A673 (cell line): ENCODE measurements around the gene IMPDH1. TPM values are rescaled to one million over a fixed set of nuclear protein-coding genes. Genes with fewer than 3 reads are reported as not detected.

Experiments
- BruUV-seq: library from RNA; stranded (reverse); fragments of 400-500 nt; replicated peaks from 2 replicates; lab custom pipeline; 2021; lab: Mats Ljungman, UMichigan
- CTCF ChIA-PET: fragments of 300-600 bp; sonication (Branson Sonifier 250); formaldehyde crosslinking; loops from one replicate; lab custom pipeline; 2022; ENCODE audit warnings: antibody characterized with exemption; lab: Charles Lee
- POLR2A ChIA-PET: fragments of 300-600 bp; sonication (Branson Sonifier 250); formaldehyde crosslinking; loops from one replicate; lab custom pipeline; 2022; ENCODE audit warnings: antibody characterized with exemption; ENCODE audit not compliant: low non-redundant PET; lab: Charles Lee
- DNase-seq: peaks from one replicate; pipeline ENCODE4 v3.0.0-alpha.2; 2015; ENCODE audit warnings: low spot score
- H3K27ac ChIP-seq: fragments of 200-600 bp; sonication (generic); 2 replicates; pipeline ENCODE4 v1.5.1; 2016; ENCODE audit warnings: mixed run types, low read depth, mild to moderate bottlenecking, mixed read lengths, antibody characterized with exemption, low read length; ENCODE audit not compliant: poor library complexity, severe bottlenecking
- H3K27me3 ChIP-seq: fragments of 200-600 bp; sonication (generic); replicated peaks from 2 replicates; pipeline ENCODE4 v1.6.1; 2017; ENCODE audit warnings: mixed run types, low read depth, mild to moderate bottlenecking, mixed read lengths, antibody characterized with exemption, low read length; ENCODE audit not compliant: insufficient read depth, poor library complexity
- H3K36me3 ChIP-seq: fragments of 200-600 bp; sonication (generic); 2 replicates; pipeline ENCODE4 v1.6.1; 2016; ENCODE audit warnings: mixed run types, mild to moderate bottlenecking, mixed read lengths, antibody characterized with exemption, low read length; ENCODE audit not compliant: insufficient read depth, poor library complexity, severe bottlenecking
- H3K4me1 ChIP-seq: fragments of 200-600 bp; sonication (generic); 2 replicates; pipeline ENCODE4 v1.6.1; 2017; ENCODE audit warnings: mixed run types, mild to moderate bottlenecking, mixed read lengths, antibody characterized with exemption, low read length; ENCODE audit not compliant: insufficient read depth, poor library complexity, severe bottlenecking
- H3K4me3 ChIP-seq: fragments of 200-600 bp; sonication (generic); 2 replicates; pipeline ENCODE4 v1.5.1; 2016; ENCODE audit warnings: low read depth, mixed run types, mild to moderate bottlenecking, mixed read lengths, low read length; ENCODE audit not compliant: poor library complexity, severe bottlenecking
- H3K9me3 ChIP-seq: fragments of 200-600 bp; sonication (generic); 2 replicates; pipeline ENCODE4 v1.6.1; 2016; ENCODE audit warnings: mixed run types, low read depth, mild to moderate bottlenecking, mixed read lengths, antibody characterized with exemption, low read length; ENCODE audit not compliant: poor library complexity, severe bottlenecking
- EZH2 ChIP-seq: fragments of 200-600 bp; sonication (generic); IDR thresholded peaks from 2 replicates; pipeline ENCODE4 v1.6.1; 2017; ENCODE audit warnings: borderline replicate concordance, low read depth, mild to moderate bottlenecking, mixed read lengths, antibody characterized with exemption, low read length; ENCODE audit not compliant: poor library complexity, severe bottlenecking
- intact Hi-C: fragments of 100-400 bp; cut with micrococcal nuclease; formaldehyde crosslinking; loops from one replicate; pipeline ENCODE4 v1.10.0; 2022; ENCODE audit not compliant: unreplicated experiment
- total RNA-seq: library from RNA; stranded (reverse); gene quantifications from 2 replicates; pipeline ENCODE4 v1.2.3, GENCODE V29; 2021
- TF ChIP-seq, protein P1 (sequence below): fragments of 300-800, 200-600 bp; sonication (generic); conservative IDR thresholded peaks from 2 replicates; pipeline ENCODE4 v1.5.1; 2017; ENCODE audit warnings: low read depth, mild to moderate bottlenecking, antibody characterized with exemption, low read length, moderate library complexity, mixed read lengths

IMPDH1 gene
- total RNA-seq, 1 experiment from 2014 or later: 92.6 TPM

DNA sequence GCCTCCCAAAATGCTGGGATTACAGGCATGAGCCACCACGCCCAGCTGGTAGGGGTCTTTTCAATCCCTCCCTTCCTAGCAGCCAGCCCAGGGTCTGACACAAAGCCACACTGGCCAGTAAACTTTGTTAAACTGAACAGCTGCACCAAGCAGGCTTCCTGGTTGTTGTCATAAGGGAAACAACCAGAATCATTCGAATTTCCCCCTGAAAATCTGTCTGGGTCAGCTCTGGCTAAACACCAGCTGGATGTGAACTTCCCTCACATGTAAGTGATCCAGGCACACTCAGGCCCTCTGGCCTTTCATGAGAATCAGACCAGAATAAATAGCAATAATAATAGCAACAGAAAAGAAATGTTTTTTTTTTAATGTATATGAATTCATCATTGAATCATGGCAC lies 7.4 kb downstream of the IMPDH1 start:
- Histone ChIP-seq H3K27me3 (no peaks in the 10 kb centered on the region), H3K27ac (no peak overlapping the region), H3K9me3 (no peaks in the 10 kb centered on the region), H3K36me3 (peaks cover 40% of the 10 kb centered on the region), H3K4me3 (no peak overlapping the region), H3K4me1 (peaks cover 18% of the 10 kb centered on the region)
- TSS peak; percentile 33 for BruUV-seq
- ChIA-PET POLR2A (no interaction called here), CTCF (no interaction called here)
- no peak for DNase-seq
- TF ChIP-seq, protein P1, sequence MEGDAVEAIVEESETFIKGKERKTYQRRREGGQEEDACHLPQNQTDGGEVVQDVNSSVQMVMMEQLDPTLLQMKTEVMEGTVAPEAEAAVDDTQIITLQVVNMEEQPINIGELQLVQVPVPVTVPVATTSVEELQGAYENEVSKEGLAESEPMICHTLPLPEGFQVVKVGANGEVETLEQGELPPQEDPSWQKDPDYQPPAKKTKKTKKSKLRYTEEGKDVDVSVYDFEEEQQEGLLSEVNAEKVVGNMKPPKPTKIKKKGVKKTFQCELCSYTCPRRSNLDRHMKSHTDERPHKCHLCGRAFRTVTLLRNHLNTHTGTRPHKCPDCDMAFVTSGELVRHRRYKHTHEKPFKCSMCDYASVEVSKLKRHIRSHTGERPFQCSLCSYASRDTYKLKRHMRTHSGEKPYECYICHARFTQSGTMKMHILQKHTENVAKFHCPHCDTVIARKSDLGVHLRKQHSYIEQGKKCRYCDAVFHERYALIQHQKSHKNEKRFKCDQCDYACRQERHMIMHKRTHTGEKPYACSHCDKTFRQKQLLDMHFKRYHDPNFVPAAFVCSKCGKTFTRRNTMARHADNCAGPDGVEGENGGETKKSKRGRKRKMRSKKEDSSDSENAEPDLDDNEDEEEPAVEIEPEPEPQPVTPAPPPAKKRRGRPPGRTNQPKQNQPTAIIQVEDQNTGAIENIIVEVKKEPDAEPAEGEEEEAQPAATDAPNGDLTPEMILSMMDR: no peak
- TF ChIP-seq EZH2: no peak
- intact Hi-C loops: no loop called here

DNA sequence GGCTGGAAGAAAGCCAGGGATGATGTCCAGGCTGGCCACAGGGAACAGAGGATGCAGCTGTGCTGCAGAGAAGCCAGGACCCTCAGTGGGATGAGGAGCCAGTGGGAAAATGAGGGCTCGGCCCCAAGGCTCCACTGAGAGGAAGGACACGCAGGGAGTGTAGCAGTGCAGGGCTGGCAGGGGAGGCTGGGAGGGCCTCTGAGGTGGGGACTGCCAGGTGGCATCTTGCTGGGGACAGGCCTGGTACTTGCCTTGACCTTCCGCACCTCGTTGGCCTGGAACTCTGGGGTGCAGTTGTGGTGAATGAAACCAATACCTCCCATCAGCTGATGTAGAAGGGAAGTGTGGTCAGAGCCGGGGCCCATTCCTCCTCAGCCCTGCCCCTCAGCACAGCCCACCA lies 9.2 kb downstream of the IMPDH1 start:
- peaks cover 58% of the 10 kb centered on the region for H3K36me3 ChIP-seq
- TF ChIP-seq, protein P1: no peak
- no peak for TF ChIP-seq EZH2
- H3K27me3 ChIP-seq: no peaks in the 10 kb centered on the region
- H3K9me3 ChIP-seq: no peaks in the 10 kb centered on the region
- ChIA-PET CTCF (no interaction called here), POLR2A (no interaction called here)
- intact Hi-C loops: no loop called here
- H3K27ac ChIP-seq: no peak overlapping the region
- BruUV-seq: no TSS peak
- peaks cover 7% of the 10 kb centered on the region for H3K4me1 ChIP-seq
- H3K4me3 ChIP-seq: no peak overlapping the region
- no peak for DNase-seq

DNA sequence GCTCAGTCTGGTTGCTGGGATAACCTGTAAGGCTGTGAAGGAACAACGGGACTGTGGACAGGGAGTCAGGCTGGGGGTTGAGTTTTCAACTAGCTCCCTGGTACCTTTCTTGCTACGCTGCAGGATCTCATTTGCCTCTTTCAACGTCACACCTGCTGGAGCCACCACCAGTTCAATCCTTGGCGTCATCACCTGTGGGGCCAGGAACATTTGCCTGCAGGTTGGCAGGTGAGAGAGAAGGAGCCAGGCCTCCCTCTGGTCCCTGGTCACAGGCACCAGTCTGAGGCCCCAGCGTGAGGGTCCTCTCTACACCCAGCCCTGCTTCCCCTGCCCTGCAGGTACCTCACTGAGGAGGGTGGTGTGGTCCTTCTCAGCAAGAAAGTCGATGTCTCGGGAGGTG lies 9.8 kb downstream of the IMPDH1 start:
- intact Hi-C loops: loop anchor here (2.0 kb wide), 1 partner anchor 59 kb away; no protein-coding TSS in a partner anchor
- no peaks in the 10 kb centered on the region for H3K9me3 ChIP-seq
- H3K27ac ChIP-seq: no peak overlapping the region
- no peaks in the 10 kb centered on the region for H3K27me3 ChIP-seq
- H3K4me1 ChIP-seq: peaks cover 6% of the 10 kb centered on the region
- ChIA-PET POLR2A (no interaction called here), CTCF (interaction anchor here (0.6 kb wide), 1 partner anchor 36 kb away, joined by 6 read pairs; no protein-coding TSS in a partner anchor)
- peaks cover 62% of the 10 kb centered on the region for H3K36me3 ChIP-seq
- BruUV-seq: no TSS peak
- H3K4me3 ChIP-seq: no peak overlapping the region
- TF ChIP-seq EZH2: no peak
- TF ChIP-seq, protein P1: no peak
- DNase-seq: no peak
